Tibial nerve (tissue), 4 donors: ENCODE measurements around the gene LARGE2. TPM values are rescaled to one million over a fixed set of nuclear protein-coding genes. Genes with fewer than 3 reads are reported as not detected.

Experiments
- DNase-seq, 2 donors: peaks; one replicate each; pipeline ENCODE4 v3.0.0-alpha.2; 2019; ENCODE audit warnings: low spot score in 2 of 2
- H3K27ac ChIP-seq, 4 donors: fragments of 200-600 bp; sonication (generic) in 3 of 4; one replicate each; pipeline ENCODE4 v1.5.1; 2017 to 2019; ENCODE audit warnings: mild to moderate bottlenecking in 1 of 4
- H3K27me3 ChIP-seq, 2 donors: fragments of 200-600 bp; sonication (generic) in 1 of 2; one replicate each; pipeline versions ENCODE4 v1.5.1 to v1.6.0; 2017 to 2019
- H3K36me3 ChIP-seq, 3 donors: fragments of 200-600 bp; sonication (generic); one replicate each; pipeline ENCODE4 v1.5.1; 2018 to 2019
- H3K4me1 ChIP-seq, 4 donors: fragments of 200-600 bp; sonication (generic) in 3 of 4; one replicate each; pipeline ENCODE4 v1.5.1; 2017 to 2019
- H3K4me3 ChIP-seq, 4 donors: fragments of 200-600 bp; sonication (generic) in 3 of 4; one replicate each; pipeline ENCODE4 v1.5.1; 2017 to 2019; ENCODE audit warnings: mild to moderate bottlenecking in 1 of 4, moderate library complexity in 1 of 4
- H3K9me3 ChIP-seq, 4 donors: fragments of 200-600 bp; sonication (generic) in 3 of 4; one replicate each; pipeline ENCODE4 v1.5.1; 2017 to 2019
- EP300 ChIP-seq, 2 donors: sonication (generic); formaldehyde crosslinking; IDR thresholded peaks; one replicate each; pipeline ENCODE4 v1.6.1; 2017; ENCODE audit warnings: antibody characterized with exemption in 2 of 2, mild to moderate bottlenecking in 1 of 2
- POLR2A ChIP-seq, 2 donors: fragments of 450-650 bp; IDR thresholded peaks; one replicate each; pipeline ENCODE4 v1.6.1; 2017; ENCODE audit warnings: antibody characterized with exemption in 2 of 2, mild to moderate bottlenecking in 2 of 2, moderate library complexity in 2 of 2
- WGBS, 2 donors: methylation state at CpG; one replicate each; pipeline ENCODE4 v1.1.5; 2018; 5-methylcytosine and 5-hydroxymethylcytosine counted together
- total RNA-seq, 4 donors: library from RNA; depleted of rRNA; stranded (reverse); fragments of >200 nt; gene quantifications; one replicate each; pipeline ENCODE4 v1.1.0, GENCODE V29; 2016
- TF ChIP-seq, protein P1 (sequence below), 5 experiments: fragments of 200-600 bp in 3 of 5; fragments of 450-650 bp in 2 of 5; sonication (generic) in 3 of 5; IDR thresholded peaks; one replicate each; pipeline ENCODE4 v1.5.1; 2016 to 2019; ENCODE audit warnings: antibody characterized with exemption in 5 of 5, mild to moderate bottlenecking in 3 of 5, moderate library complexity in 2 of 5

LARGE2 gene
- total RNA-seq, 4 donors from 2014 or later = not detected

DNA sequence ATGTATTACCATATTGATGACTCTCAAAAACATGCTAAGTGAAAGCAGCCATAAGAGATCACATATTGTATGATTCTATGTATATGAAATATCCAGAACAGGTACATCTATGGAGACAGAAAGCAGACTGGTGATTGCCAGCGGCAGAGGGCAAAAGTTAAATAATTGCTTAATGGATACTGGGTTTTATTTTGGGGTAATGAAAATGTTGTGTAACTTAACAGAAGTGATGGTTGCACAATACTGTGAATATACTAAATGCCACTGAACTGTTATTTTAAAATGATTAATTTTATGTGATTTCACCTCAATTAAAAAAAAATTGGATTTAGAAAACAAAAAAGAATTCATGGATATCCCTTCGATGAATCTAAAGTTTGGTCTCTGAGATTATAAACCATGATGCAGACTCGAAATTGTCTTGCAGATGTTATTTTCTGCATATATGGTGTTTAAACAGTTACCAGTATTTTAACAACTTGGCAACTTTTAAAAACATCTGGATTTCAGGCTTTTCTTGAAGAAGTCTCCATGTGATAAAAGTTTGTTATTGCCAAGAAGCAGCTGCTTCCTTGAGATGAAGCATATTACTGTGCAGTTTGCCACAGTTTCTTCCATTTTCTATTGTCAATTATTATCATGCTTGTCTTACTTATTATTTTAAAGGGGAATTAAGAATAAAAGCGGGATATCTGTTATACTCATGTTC, 38.1 kb downstream of the LARGE2 start:
- TF ChIP-seq, protein P1, sequence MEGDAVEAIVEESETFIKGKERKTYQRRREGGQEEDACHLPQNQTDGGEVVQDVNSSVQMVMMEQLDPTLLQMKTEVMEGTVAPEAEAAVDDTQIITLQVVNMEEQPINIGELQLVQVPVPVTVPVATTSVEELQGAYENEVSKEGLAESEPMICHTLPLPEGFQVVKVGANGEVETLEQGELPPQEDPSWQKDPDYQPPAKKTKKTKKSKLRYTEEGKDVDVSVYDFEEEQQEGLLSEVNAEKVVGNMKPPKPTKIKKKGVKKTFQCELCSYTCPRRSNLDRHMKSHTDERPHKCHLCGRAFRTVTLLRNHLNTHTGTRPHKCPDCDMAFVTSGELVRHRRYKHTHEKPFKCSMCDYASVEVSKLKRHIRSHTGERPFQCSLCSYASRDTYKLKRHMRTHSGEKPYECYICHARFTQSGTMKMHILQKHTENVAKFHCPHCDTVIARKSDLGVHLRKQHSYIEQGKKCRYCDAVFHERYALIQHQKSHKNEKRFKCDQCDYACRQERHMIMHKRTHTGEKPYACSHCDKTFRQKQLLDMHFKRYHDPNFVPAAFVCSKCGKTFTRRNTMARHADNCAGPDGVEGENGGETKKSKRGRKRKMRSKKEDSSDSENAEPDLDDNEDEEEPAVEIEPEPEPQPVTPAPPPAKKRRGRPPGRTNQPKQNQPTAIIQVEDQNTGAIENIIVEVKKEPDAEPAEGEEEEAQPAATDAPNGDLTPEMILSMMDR (IDR thresholded peaks at IDR 0.05) = no peak
- TF ChIP-seq EP300 (IDR thresholded peaks at IDR 0.05) (peak in 1 of 2 donors; percentile 48), POLR2A (IDR thresholded peaks at IDR 0.05) (no peak)
- H3K9me3 ChIP-seq = no peaks in the 10 kb centered on the region
- WGBS, 2 donors = 73 to 74% methylated on average over 4 of the region's 4 CpGs
- H3K36me3 ChIP-seq = peaks cover 0 to 51% (median 0%) of the 10 kb centered on the region in 3 donors
- H3K27ac ChIP-seq = no peak overlapping the region
- no peak overlapping the region for H3K4me3 ChIP-seq
- no peak for DNase-seq
- no peaks in the 10 kb centered on the region for H3K27me3 ChIP-seq
- H3K4me1 ChIP-seq = peaks cover 0 to 24% (median 0%) of the 10 kb centered on the region in 4 donors

DNA sequence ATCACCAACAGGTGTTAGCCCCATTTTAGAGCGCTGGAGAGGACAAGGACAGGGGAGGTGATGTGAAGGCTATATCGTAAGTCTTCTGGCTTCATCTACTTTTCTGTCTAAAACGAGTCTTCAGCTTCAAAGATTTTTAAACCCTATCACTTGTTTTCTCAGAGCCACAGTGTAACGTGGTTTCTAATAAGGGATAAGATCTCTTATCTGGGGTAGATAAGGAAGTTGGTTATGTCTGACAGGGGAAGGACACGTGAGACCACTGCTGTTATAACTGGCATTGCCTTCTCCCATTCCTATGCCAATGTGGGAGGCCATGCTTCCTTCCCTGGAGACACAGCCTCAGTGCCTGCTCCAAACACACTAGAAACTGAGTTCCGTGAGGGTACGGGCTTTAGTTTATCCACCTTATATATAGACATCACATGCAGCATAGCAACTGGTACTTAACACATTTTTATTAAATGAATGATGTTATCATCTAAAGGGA, 39.3 kb downstream of the LARGE2 start:
- DNase-seq = no peak
- no peaks in the 10 kb centered on the region for H3K9me3 ChIP-seq
- no peak overlapping the region for H3K4me3 ChIP-seq
- TF ChIP-seq, protein P1 (IDR thresholded peaks at IDR 0.05) = no peak
- TF ChIP-seq POLR2A (IDR thresholded peaks at IDR 0.05) (no peak), EP300 (IDR thresholded peaks at IDR 0.05) (no peak)
- peaks cover 0 to 50% (median 0%) of the 10 kb centered on the region in 3 donors for H3K36me3 ChIP-seq
- H3K4me1 ChIP-seq = peaks cover 0 to 24% (median 0%) of the 10 kb centered on the region in 4 donors
- 80 to 88% methylated on average over 7 of the region's 7 CpGs for WGBS, 2 donors
- no peaks in the 10 kb centered on the region for H3K27me3 ChIP-seq
- no peak overlapping the region for H3K27ac ChIP-seq

DNA sequence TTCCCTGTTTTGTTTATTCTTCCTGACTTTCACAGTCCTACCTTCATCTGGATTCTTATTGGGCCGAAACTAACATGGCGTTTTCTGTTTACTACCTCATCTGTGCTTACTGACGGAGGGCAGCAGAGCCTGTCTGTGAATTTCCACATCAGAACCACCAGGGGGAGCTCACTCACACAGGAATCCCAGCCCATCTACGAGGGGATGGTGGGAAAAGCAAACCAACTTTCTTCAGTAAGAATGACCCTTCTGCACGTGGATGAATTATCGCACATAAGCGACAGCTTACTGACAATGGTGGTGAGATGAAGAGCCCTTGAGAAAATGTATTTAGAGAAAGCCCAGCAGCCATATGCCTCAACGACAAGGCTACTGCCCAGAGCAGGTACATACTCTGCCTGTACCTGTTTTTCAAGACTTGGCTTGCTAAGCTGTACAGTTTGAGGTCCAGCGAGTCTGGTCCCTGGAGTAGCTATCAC, 42.5 kb downstream of the LARGE2 start:
- TF ChIP-seq, protein P1 (IDR thresholded peaks at IDR 0.05) = peak; percentile 72 to 89 (median 89)
- TF ChIP-seq EP300 (IDR thresholded peaks at IDR 0.05) = peak in 1 of 2 donors; percentile 50
- TF ChIP-seq POLR2A (IDR thresholded peaks at IDR 0.05) = no peak
- H3K9me3 ChIP-seq = no peaks in the 10 kb centered on the region
- H3K4me1 ChIP-seq = peaks cover 0 to 32% (median 0%) of the 10 kb centered on the region in 4 donors
- no peaks in the 10 kb centered on the region for H3K27me3 ChIP-seq
- WGBS, 2 donors = 14 to 20% methylated on average over 9 of the region's 9 CpGs
- peak overlapping the region in 3 of 4 donors; percentile 47 to 74 (median 55) for H3K27ac ChIP-seq
- DNase-seq = peak in 1 of 2 donors; percentile 59
- H3K4me3 ChIP-seq = no peak overlapping the region
- peaks cover 0 to 67% (median 0%) of the 10 kb centered on the region in 3 donors for H3K36me3 ChIP-seq

DNA sequence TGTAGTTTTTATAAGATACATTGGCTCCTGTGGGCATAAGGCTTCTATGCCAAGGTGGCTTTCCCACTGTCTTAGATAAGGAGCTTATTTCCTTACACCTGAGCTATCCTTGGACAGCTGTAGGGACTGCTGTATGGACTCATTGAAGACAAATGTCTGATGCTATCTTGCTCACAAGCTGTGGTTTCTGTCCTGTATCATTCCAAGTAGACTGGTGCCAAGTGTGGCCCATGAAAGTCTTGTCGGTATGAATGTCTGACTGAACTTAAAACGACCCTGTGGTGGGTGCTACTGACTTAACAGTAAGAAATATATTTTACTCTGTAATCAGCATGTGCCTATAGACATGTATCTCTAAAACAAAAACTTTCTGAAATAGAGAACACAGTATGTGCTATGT, 45.0 kb downstream of the LARGE2 start:
- DNase-seq = no peak
- peaks cover 0 to 63% (median 0%) of the 10 kb centered on the region in 3 donors for H3K36me3 ChIP-seq
- TF ChIP-seq POLR2A (IDR thresholded peaks at IDR 0.05) = no peak
- TF ChIP-seq, protein P1 (IDR thresholded peaks at IDR 0.05) = no peak
- TF ChIP-seq EP300 (IDR thresholded peaks at IDR 0.05) = no peak
- H3K27me3 ChIP-seq = no peaks in the 10 kb centered on the region
- H3K4me1 ChIP-seq = peaks cover 0 to 20% (median 0%) of the 10 kb centered on the region in 4 donors
- no peaks in the 10 kb centered on the region for H3K9me3 ChIP-seq
- H3K4me3 ChIP-seq = no peak overlapping the region
- H3K27ac ChIP-seq = no peak overlapping the region
- WGBS, 2 donors = 88 to 97% methylated on average over 2 of the region's 2 CpGs

DNA sequence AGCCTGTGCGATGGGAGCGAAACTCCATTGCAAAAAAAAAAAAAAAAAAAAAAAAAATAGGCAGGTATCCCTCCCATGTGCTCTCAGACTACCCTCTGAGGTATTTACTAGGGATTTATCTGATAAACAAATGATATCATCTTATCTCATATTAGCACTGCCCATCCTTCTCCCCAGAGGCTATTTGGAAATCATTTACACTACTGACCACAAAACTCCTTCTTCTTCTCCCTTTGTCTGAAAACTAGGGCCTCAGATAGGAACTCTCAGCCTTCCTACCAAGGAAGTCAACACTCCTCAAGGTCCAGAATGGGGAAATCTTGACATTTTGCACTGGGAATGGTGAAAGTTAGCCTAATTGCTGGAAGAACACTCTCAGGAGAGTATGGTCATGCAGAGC, 46.4 kb downstream of the LARGE2 start:
- H3K27ac ChIP-seq = no peak overlapping the region
- WGBS, 2 donors = 90 to 91% methylated on average over 2 of the region's 2 CpGs
- no peak overlapping the region for H3K4me3 ChIP-seq
- TF ChIP-seq EP300 (IDR thresholded peaks at IDR 0.05) (no peak), POLR2A (IDR thresholded peaks at IDR 0.05) (no peak)
- TF ChIP-seq, protein P1 (IDR thresholded peaks at IDR 0.05) = no peak
- H3K36me3 ChIP-seq = peaks cover 0 to 57% (median 0%) of the 10 kb centered on the region in 3 donors
- no peaks in the 10 kb centered on the region for H3K9me3 ChIP-seq
- no peaks in the 10 kb centered on the region for H3K27me3 ChIP-seq
- no peak for DNase-seq
- peaks cover 0 to 20% (median 0%) of the 10 kb centered on the region in 4 donors for H3K4me1 ChIP-seq
